Esophagus squamous epithelium (tissue), 5 donors: ENCODE data around the gene REC114. TPM values are rescaled to one million over a fixed set of nuclear protein-coding genes. Genes with fewer than 3 reads are reported as not detected.
"Not testable (repeated sequence)": the region's sequence is repeated elsewhere in the genome, so short reads cannot be mapped to it uniquely, and the experiment has no call there.

Experiments
- DNase-seq: peaks from one replicate; lab custom pipeline; 2025; lab: John Stamatoyannopoulos, UW
- H3K27ac ChIP-seq, 4 donors: fragments of 200-600 bp; sonication (generic); one replicate each; pipeline ENCODE4 v1.5.1; 2016 to 2019; ENCODE audit warnings: mild to moderate bottlenecking in 1 of 4
- H3K27me3 ChIP-seq, 4 donors: fragments of 200-600 bp; sonication (generic); 1 replicate in 3 of 4; 2 replicates in 1 of 4; pipeline versions ENCODE4 v1.5.1 to v1.6.0; 2017 to 2021; ENCODE audit warnings: antibody characterized with exemption in 1 of 4
- H3K36me3 ChIP-seq, 3 donors: fragments of 200-600 bp; sonication (generic); one replicate each; pipeline ENCODE4 v1.5.1; 2016 to 2019
- H3K4me1 ChIP-seq, 3 donors: fragments of 200-600 bp; sonication (generic); one replicate each; pipeline ENCODE4 v1.5.1; 2017 to 2019
- H3K4me3 ChIP-seq, 4 donors: fragments of 200-600 bp; sonication (generic); 1 replicate in 3 of 4; 2 replicates in 1 of 4; pipeline ENCODE4 v1.5.1; 2016 to 2019; ENCODE audit warnings: mild to moderate bottlenecking in 2 of 4, moderate library complexity in 1 of 4
- H3K9me3 ChIP-seq, 3 donors: fragments of 200-600 bp; sonication (generic); one replicate each; pipeline ENCODE4 v1.5.1; 2016 to 2019
- POLR2A ChIP-seq, 4 donors: fragments of 450-650 bp; IDR thresholded peaks; one replicate each; pipeline ENCODE4 v1.6.1; 2017; ENCODE audit warnings: antibody characterized with exemption in 4 of 4, mild to moderate bottlenecking in 4 of 4, moderate library complexity in 3 of 4
- WGBS, 2 donors: methylation state at CpG; one replicate each; pipeline ENCODE4 v1.1.5; 2018; 5-methylcytosine and 5-hydroxymethylcytosine counted together
- intact Hi-C: fragments of 100-400 bp; cut with DNase I; formaldehyde crosslinking; loops from one replicate; pipeline ENCODE4 v1.15.0; 2022
- total RNA-seq, 4 donors: library from RNA; depleted of rRNA; stranded (reverse); fragments of >200 nt; gene quantifications; one replicate each; pipeline ENCODE4 v1.1.0, GENCODE V29; 2016
- TF ChIP-seq, protein P1 (sequence below), 6 experiments: fragments of 450-650 bp in 4 of 6; fragments of 200-600 bp in 2 of 6; sonication (generic) in 2 of 6; IDR thresholded peaks; one replicate each; pipeline ENCODE4 v1.5.1; 2016 to 2019; ENCODE audit warnings: antibody characterized with exemption in 6 of 6, mild to moderate bottlenecking in 4 of 6, moderate library complexity in 4 of 6
- donor health status: DM: yes; HTN: yes; CAD: no.

The REC114 gene
- total RNA-seq, 4 donors from 2014 or later, result not detected

- WGBS, 2 donors, result 94 to 100% methylated on average over 2 of the region's 2 CpGs
- no peaks in the 10 kb centered on the region for H3K36me3 ChIP-seq
- no peak overlapping the region for H3K4me3 ChIP-seq
- intact Hi-C loops, result no loop called here
- no peak for DNase-seq
- no peak overlapping the region for H3K27ac ChIP-seq
- H3K4me1 ChIP-seq, result no peaks in the 10 kb centered on the region
- no peaks in the 10 kb centered on the region for H3K9me3 ChIP-seq
- H3K27me3 ChIP-seq, result no peaks in the 10 kb centered on the region
- TF ChIP-seq POLR2A (IDR thresholded peaks at IDR 0.05), result no peak
- TF ChIP-seq, protein P1, sequence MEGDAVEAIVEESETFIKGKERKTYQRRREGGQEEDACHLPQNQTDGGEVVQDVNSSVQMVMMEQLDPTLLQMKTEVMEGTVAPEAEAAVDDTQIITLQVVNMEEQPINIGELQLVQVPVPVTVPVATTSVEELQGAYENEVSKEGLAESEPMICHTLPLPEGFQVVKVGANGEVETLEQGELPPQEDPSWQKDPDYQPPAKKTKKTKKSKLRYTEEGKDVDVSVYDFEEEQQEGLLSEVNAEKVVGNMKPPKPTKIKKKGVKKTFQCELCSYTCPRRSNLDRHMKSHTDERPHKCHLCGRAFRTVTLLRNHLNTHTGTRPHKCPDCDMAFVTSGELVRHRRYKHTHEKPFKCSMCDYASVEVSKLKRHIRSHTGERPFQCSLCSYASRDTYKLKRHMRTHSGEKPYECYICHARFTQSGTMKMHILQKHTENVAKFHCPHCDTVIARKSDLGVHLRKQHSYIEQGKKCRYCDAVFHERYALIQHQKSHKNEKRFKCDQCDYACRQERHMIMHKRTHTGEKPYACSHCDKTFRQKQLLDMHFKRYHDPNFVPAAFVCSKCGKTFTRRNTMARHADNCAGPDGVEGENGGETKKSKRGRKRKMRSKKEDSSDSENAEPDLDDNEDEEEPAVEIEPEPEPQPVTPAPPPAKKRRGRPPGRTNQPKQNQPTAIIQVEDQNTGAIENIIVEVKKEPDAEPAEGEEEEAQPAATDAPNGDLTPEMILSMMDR (IDR thresholded peaks at IDR 0.05), result no peak
Observed at GRCh38 chr15:73538123-73538522, 95.2 kb downstream of the REC114 start.

DNA sequence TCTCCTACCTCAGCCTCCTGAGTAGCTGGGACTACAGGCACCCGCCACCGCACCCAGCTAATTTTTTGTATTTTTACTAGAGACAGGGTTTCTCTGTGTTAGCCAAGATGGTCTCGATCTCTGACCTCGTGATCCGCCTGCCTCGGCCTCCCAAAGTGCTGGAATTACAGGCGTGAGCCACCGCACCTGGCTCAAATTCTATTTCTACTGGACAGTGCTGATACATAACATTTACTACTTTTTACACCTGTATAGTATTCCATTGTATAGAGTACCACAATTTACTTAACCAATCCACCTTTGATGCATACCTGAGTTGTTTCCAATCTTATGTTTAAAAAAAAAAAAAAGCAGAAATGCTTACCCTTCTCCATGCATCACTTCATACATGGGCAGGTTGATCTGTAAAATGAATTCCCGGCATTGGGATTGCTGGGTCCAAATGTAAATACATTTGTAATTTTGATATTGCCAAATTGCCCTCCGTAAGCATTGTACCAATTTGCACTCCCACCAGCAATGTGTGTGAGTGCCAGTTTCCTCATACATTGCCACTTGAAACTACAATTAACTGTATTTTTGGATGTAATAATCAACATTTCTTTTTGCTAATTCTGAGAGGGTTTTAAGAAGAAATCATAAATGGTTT is 95.7 kb downstream of the REC114 start:
- no peaks in the 10 kb centered on the region for H3K36me3 ChIP-seq
- H3K9me3 ChIP-seq, result no peaks in the 10 kb centered on the region
- no peak for DNase-seq
- TF ChIP-seq, protein P1 (IDR thresholded peaks at IDR 0.05), result no peak
- TF ChIP-seq POLR2A (IDR thresholded peaks at IDR 0.05), result no peak
- no peaks in the 10 kb centered on the region for H3K27me3 ChIP-seq
- no peak overlapping the region for H3K4me3 ChIP-seq
- intact Hi-C loops, result no loop called here
- 96 to 98% methylated on average over 10 of the region's 10 CpGs for whole genome bisulfite sequencing, 2 donors
- no peak overlapping the region for H3K27ac ChIP-seq
- no peaks in the 10 kb centered on the region for H3K4me1 ChIP-seq

GRCh38 chr15:73539212-73540128 is 96.5 kb downstream of the REC114 start:
- Histone ChIP-seq H3K36me3 (no peaks in the 10 kb centered on the region), H3K4me1 (no peaks in the 10 kb centered on the region), H3K9me3 (no peaks in the 10 kb centered on the region), H3K27me3 (no peaks in the 10 kb centered on the region), H3K4me3 (no peak overlapping the region), H3K27ac (no peak overlapping the region)
- intact Hi-C loops, result no loop called here
- no peak for TF ChIP-seq POLR2A (IDR thresholded peaks at IDR 0.05)
- TF ChIP-seq, protein P1 (IDR thresholded peaks at IDR 0.05), result no peak
- 51 to 83% methylated on average over 7 to 9 of the region's 9 CpGs for WGBS, 2 donors
- no peak for DNase-seq

- Histone ChIP-seq H3K9me3 (no peaks in the 10 kb centered on the region), H3K27ac (no peak overlapping the region), H3K27me3 (no peaks in the 10 kb centered on the region), H3K4me3 (no peak overlapping the region), H3K36me3 (no peaks in the 10 kb centered on the region), H3K4me1 (no peaks in the 10 kb centered on the region)
- 64 to 83% methylated on average over 3 of the region's 3 CpGs for WGBS, 2 donors
- TF ChIP-seq, protein P1 (IDR thresholded peaks at IDR 0.05), result no peak
- TF ChIP-seq POLR2A (IDR thresholded peaks at IDR 0.05), result no peak
- no peak for DNase-seq
- intact Hi-C loops, result no loop called here
Observed at GRCh38 chr15:73540161-73540560, 97.2 kb downstream of the REC114 start.

DNA sequence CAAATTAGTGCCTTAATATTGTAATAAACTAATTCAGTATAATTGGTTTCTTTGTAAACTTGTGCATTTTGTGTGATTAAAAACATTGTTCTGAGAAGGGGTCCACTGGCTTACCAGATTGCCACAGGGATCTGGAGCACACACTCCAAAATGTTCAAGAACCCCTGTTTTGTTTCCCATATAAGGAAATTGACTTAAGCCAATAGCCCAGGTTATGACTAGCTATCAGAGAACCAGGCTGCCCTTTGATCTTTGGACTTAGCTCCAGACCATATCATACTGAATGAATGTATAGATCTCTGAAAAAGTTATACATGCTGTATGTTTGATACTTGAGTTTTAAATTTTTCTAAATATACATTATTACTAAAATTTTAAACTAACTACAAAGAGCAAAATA is 98.5 kb downstream of the REC114 start:
- TF ChIP-seq POLR2A (IDR thresholded peaks at IDR 0.05), result no peak
- Histone ChIP-seq H3K4me3 (no peak overlapping the region), H3K36me3 (peaks cover 0 to 5% (median 0%) of the 10 kb centered on the region in 3 donors), H3K27me3 (no peaks in the 10 kb centered on the region), H3K27ac (no peak overlapping the region), H3K4me1 (no peaks in the 10 kb centered on the region), H3K9me3 (no peaks in the 10 kb centered on the region)
- intact Hi-C loops, result no loop called here
- no peak for DNase-seq

DNA sequence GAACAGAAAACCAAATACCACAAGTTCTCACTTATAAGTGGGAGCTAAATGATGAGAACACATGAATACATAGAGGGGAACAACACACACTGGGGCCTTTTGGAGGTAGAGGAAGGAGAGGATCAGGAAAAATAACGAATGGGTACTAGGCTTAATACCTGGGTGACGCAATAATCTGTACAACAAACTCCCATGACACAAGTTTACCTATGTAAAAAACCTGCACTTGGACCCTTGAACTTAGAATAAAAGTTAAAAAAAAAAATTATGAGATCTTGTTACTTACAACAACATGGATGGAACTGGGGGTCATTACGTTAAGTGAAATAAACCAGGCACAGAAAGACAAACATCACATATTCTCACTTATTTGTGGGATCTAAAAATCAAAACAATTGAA is 106.0 kb downstream of the REC114 start:
- H3K27me3 ChIP-seq, intact Hi-C loops, H3K4me3 ChIP-seq, DNase-seq, H3K27ac ChIP-seq, H3K9me3 ChIP-seq, H3K36me3 ChIP-seq, H3K4me1 ChIP-seq: not testable (repeated sequence)
- 81 to 91% methylated on average over 3 of the region's 3 CpGs for WGBS, 2 donors
